Suppressor macrophage (primary cell): ENCODE data around the gene APEX1.
"Not testable (repeated sequence)": the region's sequence is repeated elsewhere in the genome, so short reads cannot be mapped to it uniquely, and the experiment has no call there.

Experiments
- DNase-seq, 4 experiments: peaks; one replicate each; pipeline ENCODE4 v3.0.0-alpha.2; 2020 to 2022

The APEX1 gene

DNA sequence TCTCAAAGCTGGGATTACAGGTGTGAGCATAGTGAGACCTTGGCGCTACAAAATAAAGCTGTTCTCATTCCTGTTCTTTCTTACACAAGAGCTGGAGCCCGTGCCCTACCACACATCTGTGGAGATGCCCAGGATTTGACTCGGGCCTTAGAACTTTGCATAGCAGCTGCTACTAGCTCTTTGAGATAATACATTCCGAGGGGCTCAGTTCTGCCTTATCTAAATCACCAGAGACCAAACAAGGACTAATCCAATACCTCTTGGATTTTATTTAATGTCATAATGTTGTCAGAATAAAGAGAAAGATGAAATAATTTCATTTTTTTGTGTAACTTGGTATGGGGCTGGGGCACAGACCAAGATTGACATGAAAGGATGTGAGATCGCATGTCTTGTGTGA lies 21.8 kb downstream of the APEX1 start:
- no peak for DNase-seq

DNA sequence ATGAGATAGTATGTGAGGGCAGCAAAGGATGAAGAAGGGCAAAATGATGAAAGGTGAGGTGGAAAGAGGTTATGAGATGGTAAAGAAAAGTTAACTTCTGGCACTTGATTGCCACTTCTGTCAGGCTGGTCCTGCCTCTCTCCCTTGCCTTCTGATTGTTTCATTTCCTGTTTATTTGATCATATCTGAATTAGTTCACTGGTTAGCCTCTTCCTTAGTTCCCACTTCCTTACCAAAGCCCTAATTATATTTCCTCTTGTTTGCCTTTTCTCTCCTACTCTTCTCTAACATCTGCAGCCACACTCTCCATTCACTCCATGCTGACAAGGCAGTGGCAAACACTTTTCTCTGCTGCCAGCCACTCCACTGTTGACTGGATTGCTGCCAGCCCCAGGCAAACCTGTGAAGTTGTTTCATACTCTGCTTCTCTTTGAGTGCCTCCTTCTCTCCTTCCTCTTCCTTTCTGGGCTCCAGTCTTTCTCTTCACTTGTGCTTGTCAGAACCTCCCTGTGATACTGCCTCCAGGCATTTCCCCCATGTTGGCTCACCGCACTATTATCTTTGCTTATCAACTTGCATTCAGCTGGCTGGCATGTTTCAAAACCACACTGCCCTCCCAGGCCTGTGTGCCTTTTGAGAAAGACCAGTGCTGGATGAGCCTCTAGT lies 22.3 kb downstream of the APEX1 start:
- peak in 3 of 4 experiments; percentile 37 to 65 (median 53) for DNase-seq

DNA sequence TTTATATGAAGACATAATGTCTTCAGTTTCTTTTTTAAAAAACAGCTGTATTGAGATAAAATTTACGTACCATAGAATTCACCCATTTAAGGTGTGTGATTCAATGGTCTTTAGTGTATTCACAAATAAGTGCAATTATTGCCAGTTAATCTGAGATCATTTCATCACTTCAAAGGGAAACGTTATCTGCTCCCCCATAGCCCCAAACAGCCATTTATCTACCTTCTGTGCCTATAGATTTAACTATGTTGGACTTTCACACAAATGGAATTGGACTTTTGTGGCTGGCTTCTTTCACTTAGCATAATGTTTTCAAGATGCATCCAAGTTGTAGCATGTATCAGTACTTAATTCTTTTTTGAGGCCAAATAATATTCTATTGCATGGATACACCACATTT lies 23.9 kb downstream of the APEX1 start:
- DNase-seq = no peak

DNA sequence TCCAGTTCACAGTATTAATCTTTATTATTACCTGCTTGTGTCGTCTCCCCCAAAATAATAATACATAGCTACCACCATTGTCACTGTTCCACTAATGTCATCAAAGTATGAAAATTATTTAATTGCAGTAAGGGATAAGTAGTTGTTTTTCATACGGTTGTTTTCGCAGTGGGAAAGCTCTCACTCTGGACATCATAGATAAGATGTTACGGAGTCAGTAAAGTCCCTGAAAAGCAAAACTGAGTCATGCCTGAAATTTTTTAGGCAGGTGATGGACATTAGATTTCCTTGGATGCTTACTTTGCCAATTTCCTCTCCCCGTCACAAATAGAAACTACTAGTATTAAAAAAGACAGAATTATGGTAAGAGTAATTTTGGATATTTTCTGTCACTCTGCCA lies 27.4 kb downstream of the APEX1 start:
- DNase-seq = no peak

DNA sequence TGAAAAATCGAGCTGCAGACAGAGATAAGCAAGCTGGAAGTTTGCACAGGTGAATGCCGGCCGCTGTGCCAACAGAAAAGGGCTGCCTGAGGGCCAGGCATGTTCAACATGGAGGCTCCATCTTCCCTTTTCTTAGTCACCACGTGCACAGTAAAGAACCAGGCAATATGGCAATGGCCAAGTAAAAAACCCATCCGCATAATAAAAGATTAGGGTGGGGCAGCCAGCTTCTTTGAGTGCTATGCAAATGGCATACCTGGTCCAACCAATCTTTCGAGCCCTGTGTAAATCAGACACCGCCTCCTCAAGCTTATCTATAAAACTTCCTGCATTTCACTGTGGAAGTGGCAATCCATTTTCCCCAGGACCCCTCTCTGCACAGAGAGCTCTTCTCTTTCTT lies 30.9 kb downstream of the APEX1 start:
- no peak for DNase-seq

DNA sequence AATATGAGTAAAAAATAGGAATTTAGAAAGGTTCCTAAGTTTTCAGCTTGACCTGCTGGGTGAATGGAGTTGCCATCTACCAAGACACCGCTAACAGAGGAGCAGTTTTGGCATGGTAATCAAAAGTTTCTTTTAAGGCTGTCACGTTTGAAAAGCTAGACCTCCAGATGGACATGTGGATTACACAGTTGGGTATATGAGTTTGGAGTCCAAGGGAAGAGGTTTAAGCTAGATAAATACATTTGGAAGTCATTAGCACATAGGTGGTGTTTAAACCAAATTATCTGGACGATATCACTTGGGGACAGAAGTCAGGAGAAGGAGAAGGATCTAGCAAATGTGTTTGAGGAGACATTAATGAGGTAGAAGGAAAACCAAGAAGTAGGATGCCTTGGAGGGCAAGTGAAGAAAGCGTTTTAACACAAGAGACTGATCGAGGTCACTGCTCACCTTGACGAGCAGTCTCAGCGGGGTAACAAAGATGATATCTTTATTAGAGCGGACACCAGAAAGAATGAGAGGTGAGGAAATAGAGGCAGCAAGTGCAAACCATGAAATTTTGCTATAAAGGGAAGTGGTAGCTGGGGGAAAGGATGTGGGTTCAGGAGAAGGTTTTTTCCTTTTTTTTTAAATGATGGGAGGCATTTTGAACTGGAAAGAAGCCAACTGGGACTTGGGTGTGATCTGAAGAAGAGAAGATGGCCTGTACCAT lies 31.8 kb downstream of the APEX1 start:
- DNase-seq = peak in 3 of 4 experiments; percentile 26 to 65 (median 41)

DNA sequence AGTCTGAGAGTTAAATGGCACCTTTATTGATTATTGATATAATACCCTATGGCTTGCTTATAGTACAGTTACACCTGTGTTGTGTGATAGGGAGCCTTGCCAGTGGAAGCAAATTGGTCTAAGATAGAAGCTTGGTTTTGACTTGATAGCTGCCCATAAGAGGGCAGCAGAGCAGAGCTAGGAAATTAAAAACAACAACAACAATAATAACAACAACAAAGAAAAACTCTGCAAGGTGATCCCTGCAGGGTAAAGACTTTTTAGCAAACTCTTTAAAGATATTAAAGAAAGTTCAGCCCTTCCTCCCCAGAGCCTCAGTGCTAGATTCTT lies 32.3 kb downstream of the APEX1 start:
- no peak for DNase-seq

DNA sequence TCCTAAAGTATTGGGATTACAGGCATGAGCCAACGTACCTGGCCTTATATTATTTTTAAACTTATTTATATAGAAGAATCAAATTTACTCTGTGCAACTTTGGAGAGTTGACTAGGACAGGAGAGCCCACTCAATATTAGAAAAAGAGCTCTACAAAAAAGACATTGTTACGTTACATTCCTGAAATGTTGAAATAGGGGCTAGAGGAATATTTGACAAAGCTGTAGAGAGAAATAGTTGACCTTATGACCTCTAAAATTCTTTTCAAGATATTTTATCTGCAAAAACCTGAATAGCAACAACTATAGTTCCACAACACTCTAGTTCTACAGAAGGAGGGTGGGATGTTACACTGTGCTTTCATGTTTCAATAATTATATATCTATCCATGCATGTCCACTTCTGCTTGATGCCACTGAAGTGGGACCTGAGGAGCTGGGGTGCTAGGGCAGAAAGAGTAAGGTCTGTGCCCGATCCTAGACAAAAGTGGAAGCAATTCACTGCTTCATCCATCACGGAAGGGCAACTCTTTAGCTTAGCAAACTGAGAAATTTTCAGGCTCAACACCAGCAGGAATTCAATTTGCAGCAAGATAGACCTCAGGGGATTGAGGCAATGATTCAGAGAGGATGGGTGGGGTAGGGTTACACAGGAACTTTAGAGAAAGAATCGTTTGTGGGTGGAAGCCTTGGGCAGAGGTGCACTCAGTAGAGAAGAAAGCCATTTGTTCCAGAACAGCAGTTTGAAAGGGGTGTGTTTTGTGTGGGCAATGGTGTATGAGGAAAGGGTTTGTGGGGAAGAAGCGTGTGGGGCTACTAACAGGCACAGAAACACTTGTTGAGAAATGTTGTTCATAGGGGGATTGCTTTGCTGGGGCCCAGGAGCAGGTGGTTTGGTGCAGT lies 34.3 kb downstream of the APEX1 start:
- DNase-seq = peak; percentile 21 to 59 (median 55)

DNA sequence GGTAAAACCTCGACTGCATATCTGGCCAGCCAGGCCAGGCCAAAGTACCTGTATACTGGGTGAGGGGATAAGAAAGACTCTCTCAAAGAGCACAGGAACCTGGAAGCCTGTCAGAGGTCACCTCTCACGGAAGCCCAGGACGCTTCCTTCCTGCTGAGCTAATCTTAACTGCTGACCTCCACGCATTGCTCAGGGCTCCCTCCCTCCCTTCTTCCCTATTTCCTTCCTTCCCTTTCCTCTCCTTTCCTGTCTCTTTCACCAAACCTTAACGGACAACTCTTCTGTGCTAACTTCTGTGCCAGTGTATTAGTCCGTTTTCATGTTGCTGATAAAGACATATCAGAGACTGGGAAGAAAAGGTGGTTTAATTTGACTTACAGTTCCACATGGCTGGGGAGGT lies 35.5 kb downstream of the APEX1 start:
- DNase-seq = peak in 1 of 4 experiments; percentile 10

DNA sequence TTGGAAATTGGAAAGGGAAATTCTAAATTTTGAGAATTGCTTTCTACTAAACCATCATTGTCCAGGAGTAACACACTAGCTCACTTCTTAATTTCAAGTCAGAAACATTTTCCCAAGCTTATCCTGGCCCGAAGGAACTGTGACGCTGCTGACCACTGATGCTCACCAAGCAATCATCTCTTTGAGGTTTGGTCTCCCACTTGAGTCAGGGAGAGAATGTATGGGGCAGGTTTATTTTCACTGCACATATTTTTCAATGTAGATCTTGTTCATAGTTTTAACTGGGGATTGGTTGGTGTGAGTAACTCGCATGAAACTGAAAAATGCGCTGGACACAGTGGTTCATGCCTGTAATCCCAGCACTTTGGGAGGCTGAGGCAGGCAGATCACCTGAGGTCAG lies 37.5 kb downstream of the APEX1 start:
- DNase-seq = no peak

DNA sequence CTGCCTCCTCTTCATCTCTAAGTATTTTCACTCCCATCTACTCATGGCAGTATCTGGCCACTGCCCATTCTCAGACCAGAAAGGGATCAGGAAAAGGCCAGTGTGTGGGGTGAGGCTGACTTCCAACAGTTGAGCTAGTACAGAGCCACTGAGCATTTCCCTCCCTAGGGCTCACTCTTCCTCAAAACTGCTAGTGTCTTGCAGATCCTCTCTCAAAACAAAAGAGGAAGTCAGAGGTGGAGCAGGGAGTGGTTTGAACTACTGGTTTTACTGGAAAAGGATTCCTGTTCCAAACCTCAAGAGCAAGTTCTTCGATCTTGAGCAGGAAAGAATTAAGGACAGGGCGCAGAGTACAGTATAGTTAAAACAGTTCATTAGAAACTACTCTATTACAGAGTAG lies 38.6 kb downstream of the APEX1 start:
- peak; percentile 68 to 88 (median 84) for DNase-seq

DNA sequence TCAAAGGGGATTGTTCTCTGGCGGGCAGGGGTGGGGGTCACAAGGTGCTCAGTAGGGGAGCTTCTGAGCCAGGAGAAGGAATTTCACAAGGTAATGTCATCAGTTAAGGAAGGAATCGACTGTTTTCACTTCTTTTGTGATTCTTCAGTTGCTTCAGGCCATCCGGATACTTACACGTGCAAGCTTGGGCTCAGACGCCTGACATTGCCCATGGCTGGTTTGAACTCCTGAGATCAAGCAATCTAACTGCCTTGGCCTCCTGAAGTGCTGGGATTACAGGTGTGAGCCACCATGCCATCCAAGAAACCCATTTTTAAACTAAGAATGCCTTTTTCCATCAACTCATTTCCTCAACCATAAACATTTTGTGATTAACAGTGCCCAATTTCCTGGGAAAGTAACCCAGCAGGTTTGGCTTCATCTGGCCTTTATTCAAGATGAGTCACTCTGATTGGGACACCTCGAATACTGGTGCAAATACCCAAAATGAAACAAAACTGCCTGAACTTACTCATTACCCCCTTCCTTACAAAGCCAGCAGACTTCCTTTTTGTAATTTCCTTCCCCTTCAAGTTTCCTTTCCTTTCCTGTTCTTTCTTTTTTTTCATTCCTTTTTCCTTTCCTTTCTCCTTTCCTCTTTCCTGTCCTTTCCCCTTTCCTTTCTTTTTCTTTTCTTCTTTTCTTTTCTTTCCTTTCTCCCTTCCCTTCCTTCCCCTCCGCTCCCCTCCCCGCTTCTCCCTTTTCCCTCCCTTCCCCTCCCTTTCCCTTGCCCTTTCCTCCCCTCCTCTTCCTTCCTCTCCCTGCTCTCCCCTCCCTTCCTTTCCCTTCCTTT lies 40.1 kb downstream of the APEX1 start:
- DNase-seq = peak in 3 of 4 experiments; percentile 22 to 61 (median 44)

DNA sequence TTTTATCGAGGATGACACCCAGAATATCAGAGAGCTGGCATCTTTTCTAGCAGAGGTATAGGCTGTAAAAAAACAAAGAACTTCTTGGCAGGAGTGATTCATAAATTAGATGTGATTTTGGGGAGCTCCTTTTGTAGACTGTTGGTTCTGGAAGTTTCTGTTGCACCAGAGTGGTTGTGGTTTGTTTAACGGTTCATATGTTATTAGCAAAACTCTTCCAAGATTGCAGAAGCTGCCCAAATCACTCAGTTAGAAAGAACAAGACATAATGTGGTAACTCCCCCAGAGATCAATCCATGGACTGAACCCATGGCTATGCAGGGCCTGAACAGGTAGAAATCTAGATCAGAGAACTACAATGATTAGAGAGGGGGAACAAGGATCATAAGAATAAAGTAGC lies 43.6 kb downstream of the APEX1 start:
- DNase-seq = peak in 1 of 4 experiments; percentile 14

DNA sequence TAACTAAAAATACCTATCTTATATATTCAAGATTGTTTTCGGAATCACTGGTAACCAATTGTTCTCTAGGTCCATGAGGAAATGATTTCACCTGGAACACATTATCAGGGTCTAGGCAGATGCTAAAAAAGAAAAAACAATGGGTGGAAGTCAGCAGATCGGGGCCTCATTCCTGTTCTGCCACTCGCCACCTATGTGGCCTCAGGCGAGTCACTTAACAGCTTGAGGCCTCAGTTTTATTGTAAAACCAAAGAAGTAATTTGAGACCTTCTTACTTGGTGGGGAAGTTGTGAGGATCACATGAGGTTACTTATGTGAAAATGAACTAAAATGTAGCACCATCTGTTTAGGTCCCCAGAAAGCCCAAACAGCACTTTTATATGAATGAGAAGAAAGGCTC lies 44.1 kb downstream of the APEX1 start:
- peak in 2 of 4 experiments; percentile 11 to 32 for DNase-seq

DNA sequence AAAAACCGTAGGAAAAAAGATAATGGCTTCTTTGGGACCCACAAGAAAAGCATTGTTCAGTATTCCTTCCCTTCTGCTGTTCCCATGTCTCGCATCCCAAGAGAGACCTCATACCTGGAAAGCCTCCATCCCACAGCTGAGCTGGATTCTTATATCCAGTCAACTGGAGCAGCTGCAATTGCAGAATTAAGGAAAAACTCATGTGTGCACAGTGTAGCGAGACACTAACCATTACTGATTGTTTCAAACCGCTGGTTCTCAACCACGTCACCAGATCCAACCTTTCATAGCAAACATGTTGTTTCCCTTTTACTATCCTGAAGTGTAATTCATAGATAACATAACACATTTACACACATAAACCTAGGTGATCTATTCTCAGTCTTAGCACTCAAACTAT lies 44.9 kb downstream of the APEX1 start:
- DNase-seq = no peak

DNA sequence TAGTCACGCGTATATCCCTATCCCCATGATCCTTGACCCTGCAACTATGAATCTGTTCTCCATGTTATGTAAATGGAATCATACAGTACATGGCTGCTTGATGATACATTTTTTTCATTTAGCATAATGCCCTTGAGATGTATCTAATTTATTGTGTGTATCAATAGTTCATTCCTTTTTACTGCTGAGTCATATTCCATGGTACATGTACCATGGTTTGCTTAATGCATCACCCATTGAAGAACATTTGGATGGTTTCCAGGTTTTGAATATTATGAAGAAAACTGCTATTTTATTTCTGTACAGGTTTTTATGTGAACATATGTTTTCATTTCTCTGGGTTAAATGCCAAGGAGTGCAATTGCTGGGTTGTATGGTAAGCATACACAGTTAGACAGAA lies 46.3 kb downstream of the APEX1 start:
- DNase-seq = no peak

DNA sequence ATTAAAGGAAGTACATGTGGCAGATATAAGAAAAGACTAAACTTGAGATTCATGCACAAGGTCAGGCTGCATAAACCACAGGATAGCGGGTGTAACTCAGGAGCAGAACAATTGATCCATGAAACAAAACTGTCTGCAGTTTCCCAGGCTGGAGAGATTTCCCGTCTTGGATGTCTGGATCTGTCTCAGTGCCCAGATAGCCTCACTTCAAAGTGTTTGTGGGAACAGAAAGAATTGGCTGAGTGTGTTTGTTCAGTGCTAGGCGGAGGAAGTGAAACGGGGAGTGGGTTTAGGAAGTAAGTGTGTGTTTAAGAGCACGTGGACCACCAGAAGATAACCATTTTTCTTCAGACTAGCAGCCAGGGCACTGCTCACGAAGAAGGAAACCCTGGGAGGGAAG lies 48.9 kb downstream of the APEX1 start:
- peak; percentile 17 to 65 (median 46) for DNase-seq

DNA sequence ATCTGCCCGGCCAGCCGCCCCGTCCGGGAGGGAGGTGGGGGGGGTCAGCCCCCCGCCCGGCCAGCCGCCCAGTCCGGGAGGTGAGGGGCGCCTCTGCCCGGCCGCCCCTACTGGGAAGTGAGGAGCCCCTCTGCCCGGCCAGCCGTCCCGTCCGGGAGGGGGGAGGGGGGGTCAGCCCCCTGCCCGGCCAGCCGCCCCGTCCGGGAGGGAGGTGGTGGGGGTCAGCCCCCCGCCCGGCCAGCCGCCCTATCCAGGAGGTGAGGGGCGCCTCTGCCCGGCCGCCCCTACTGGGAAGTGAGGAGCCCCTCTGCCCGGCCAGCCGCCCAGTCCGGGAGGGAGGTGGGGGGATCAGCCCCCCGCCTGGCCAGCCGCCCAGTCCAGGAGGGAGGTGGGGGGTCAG lies 51.2 kb downstream of the APEX1 start:
- not testable (repeated sequence) for DNase-seq

DNA sequence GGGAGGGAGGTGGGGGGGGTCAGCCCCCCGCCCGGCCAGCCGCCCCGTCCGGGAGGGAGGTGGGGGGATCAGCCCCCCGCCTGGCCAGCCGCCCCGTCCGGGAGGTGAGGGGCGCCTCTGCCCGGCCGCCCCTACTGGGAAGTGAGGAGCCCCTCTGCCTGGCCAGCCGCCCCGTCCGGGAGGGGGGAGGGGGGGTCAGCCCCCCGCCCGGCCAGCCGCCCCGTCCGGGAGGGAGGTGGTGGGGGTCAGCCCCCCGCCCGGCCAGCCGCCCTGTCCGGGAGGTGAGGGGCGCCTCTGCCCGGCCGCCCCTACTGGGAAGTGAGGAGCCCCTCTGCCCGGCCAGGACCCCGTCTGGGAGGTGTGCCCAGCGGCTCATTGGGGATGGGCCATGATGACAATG lies 51.7 kb downstream of the APEX1 start:
- DNase-seq = not testable (repeated sequence)
